Measurements from ENCODE around the gene BMP6. TPM values are rescaled to one million over a fixed set of nuclear protein-coding genes. Genes with fewer than 3 reads are reported as not detected.

Gene BMP6
- total RNA-seq, 4 donors from 2014 or later, result 1.8 to 7.4 (median 3.8) TPM

- no peaks in the 10 kb centered on the region for H3K27me3 ChIP-seq
- peaks cover 7% of the 10 kb centered on the region for H3K4me1 ChIP-seq
- H3K4me3 ChIP-seq, result peak overlapping the region; percentile 8
- 50% methylated on average over 3 of the region's 3 CpGs for WGBS
- no peaks in the 10 kb centered on the region for H3K36me3 ChIP-seq
- TF ChIP-seq POLR2A (IDR thresholded peaks at IDR 0.05) (no peak), EP300 (IDR thresholded peaks at IDR 0.05) (no peak), POLR2AphosphoS5 (IDR thresholded peaks at IDR 0.05) (no peak)
- no peaks in the 10 kb centered on the region for H3K9me3 ChIP-seq
- no peak for DNase-seq (ENCODE audit: low spot score in 2 of 2)
- no peak overlapping the region for H3K27ac ChIP-seq
Observed at GRCh38 chr6:7692453-7692784, 33.5 kb upstream of the BMP6 start.

- Histone ChIP-seq H3K4me3 (no peak overlapping the region), H3K27me3 (no peaks in the 10 kb centered on the region), H3K9me3 (no peaks in the 10 kb centered on the region), H3K4me1 (peaks cover 7% of the 10 kb centered on the region), H3K36me3 (no peaks in the 10 kb centered on the region), H3K27ac (no peak overlapping the region)
- TF ChIP-seq, protein P1, sequence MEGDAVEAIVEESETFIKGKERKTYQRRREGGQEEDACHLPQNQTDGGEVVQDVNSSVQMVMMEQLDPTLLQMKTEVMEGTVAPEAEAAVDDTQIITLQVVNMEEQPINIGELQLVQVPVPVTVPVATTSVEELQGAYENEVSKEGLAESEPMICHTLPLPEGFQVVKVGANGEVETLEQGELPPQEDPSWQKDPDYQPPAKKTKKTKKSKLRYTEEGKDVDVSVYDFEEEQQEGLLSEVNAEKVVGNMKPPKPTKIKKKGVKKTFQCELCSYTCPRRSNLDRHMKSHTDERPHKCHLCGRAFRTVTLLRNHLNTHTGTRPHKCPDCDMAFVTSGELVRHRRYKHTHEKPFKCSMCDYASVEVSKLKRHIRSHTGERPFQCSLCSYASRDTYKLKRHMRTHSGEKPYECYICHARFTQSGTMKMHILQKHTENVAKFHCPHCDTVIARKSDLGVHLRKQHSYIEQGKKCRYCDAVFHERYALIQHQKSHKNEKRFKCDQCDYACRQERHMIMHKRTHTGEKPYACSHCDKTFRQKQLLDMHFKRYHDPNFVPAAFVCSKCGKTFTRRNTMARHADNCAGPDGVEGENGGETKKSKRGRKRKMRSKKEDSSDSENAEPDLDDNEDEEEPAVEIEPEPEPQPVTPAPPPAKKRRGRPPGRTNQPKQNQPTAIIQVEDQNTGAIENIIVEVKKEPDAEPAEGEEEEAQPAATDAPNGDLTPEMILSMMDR (IDR thresholded peaks at IDR 0.05), result no peak
- TF ChIP-seq POLR2A (IDR thresholded peaks at IDR 0.05), result no peak
- no peak for TF ChIP-seq EP300 (IDR thresholded peaks at IDR 0.05)
- TF ChIP-seq POLR2AphosphoS5 (IDR thresholded peaks at IDR 0.05), result no peak
- no peak for DNase-seq (ENCODE audit: low spot score in 2 of 2)
- 96% methylated on average over 7 of the region's 10 CpGs for WGBS
Observed at GRCh38 chr6:7693827-7694226, 32.1 kb upstream of the BMP6 start.

DNA sequence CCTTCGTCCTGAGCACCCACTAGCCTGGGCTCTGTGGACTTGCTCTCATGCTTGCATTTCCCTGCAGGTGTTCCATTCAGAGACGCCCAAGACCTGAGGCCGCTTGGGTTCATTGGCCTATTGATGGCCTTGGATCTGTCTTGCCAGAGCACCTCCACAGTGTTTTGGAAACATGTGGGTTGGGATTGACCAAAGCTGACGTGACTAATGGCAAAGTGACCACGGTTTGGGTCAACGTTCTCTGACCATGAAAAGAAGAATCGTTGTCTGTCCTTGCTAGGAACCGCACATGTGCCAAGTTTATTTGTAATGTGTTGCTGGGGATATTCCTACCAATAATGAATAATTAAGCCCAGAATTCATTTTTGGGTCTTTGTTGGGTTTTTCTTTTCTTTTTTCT, 29.8 kb upstream of the BMP6 start:
- H3K27me3 ChIP-seq, result no peaks in the 10 kb centered on the region
- DNase-seq (ENCODE audit: low spot score in 2 of 2), result no peak
- no peak overlapping the region for H3K27ac ChIP-seq
- 86% methylated on average over 8 of the region's 8 CpGs for WGBS
- no peaks in the 10 kb centered on the region for H3K9me3 ChIP-seq
- no peaks in the 10 kb centered on the region for H3K36me3 ChIP-seq
- no peak for TF ChIP-seq POLR2AphosphoS5 (IDR thresholded peaks at IDR 0.05)
- no peak overlapping the region for H3K4me3 ChIP-seq
- peaks cover 7% of the 10 kb centered on the region for H3K4me1 ChIP-seq

DNA sequence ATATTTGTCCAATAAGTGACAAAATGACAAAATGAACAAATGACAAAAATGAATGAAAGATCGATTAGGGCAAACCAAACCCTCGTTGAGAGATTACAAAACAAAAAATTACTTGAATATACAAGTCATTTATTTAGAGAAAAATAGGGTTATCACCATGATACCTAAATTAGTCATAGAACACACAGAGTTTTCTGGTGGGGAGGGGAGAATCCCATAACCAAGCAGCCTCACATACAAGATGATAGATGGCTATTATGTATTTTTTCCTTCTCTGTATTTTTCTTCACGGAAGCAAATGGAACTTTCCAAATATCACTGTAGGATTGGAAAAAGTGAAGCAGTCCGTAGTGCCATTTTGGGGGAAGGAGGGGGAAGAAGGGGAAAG, 28.5 kb upstream of the BMP6 start:
- Histone ChIP-seq H3K9me3 (no peaks in the 10 kb centered on the region), H3K4me1 (no peaks in the 10 kb centered on the region), H3K27me3 (no peaks in the 10 kb centered on the region), H3K4me3 (no peak overlapping the region), H3K27ac (no peak overlapping the region), H3K36me3 (no peaks in the 10 kb centered on the region)
- 62% methylated on average over 4 of the region's 4 CpGs for WGBS
- TF ChIP-seq POLR2A (IDR thresholded peaks at IDR 0.05) (no peak), POLR2AphosphoS5 (IDR thresholded peaks at IDR 0.05) (no peak), EP300 (IDR thresholded peaks at IDR 0.05) (no peak)
- TF ChIP-seq, protein P1 (IDR thresholded peaks at IDR 0.05), result no peak
- DNase-seq (ENCODE audit: low spot score in 2 of 2), result no peak

GRCh38 chr6:7697820-7698623, 27.9 kb upstream of the BMP6 start:
- no peak overlapping the region for H3K4me3 ChIP-seq

GRCh38 chr6:7701212-7701834, 24.6 kb upstream of the BMP6 start:
- no peak for DNase-seq (ENCODE audit: low spot score in 2 of 2)
- Histone ChIP-seq H3K27me3 (no peaks in the 10 kb centered on the region), H3K9me3 (no peaks in the 10 kb centered on the region), H3K36me3 (no peaks in the 10 kb centered on the region), H3K4me3 (no peak overlapping the region), H3K27ac (no peak overlapping the region), H3K4me1 (no peaks in the 10 kb centered on the region)
- no peak for TF ChIP-seq POLR2A (IDR thresholded peaks at IDR 0.05)
- TF ChIP-seq, protein P1 (IDR thresholded peaks at IDR 0.05), result no peak
- no peak for TF ChIP-seq EP300 (IDR thresholded peaks at IDR 0.05)
- no peak for TF ChIP-seq POLR2AphosphoS5 (IDR thresholded peaks at IDR 0.05)
- 78% methylated on average over 5 of the region's 5 CpGs for WGBS

More at GRCh38 chr6:7697820-7698623, 27.9 kb upstream of the BMP6 start:
- 50% methylated on average over 12 of the region's 12 CpGs for WGBS
- H3K36me3 ChIP-seq, result no peaks in the 10 kb centered on the region
- no peak overlapping the region for H3K27ac ChIP-seq
- DNase-seq (ENCODE audit: low spot score in 2 of 2), result no peak
- no peaks in the 10 kb centered on the region for H3K4me1 ChIP-seq
- H3K27me3 ChIP-seq, result no peaks in the 10 kb centered on the region
- TF ChIP-seq POLR2A (IDR thresholded peaks at IDR 0.05) (no peak), POLR2AphosphoS5 (IDR thresholded peaks at IDR 0.05) (no peak), EP300 (IDR thresholded peaks at IDR 0.05) (no peak)
- TF ChIP-seq, protein P1 (IDR thresholded peaks at IDR 0.05), result no peak
- H3K9me3 ChIP-seq, result no peaks in the 10 kb centered on the region
